Measurements from ENCODE around the gene ELP5.

Gene ELP5

DNA sequence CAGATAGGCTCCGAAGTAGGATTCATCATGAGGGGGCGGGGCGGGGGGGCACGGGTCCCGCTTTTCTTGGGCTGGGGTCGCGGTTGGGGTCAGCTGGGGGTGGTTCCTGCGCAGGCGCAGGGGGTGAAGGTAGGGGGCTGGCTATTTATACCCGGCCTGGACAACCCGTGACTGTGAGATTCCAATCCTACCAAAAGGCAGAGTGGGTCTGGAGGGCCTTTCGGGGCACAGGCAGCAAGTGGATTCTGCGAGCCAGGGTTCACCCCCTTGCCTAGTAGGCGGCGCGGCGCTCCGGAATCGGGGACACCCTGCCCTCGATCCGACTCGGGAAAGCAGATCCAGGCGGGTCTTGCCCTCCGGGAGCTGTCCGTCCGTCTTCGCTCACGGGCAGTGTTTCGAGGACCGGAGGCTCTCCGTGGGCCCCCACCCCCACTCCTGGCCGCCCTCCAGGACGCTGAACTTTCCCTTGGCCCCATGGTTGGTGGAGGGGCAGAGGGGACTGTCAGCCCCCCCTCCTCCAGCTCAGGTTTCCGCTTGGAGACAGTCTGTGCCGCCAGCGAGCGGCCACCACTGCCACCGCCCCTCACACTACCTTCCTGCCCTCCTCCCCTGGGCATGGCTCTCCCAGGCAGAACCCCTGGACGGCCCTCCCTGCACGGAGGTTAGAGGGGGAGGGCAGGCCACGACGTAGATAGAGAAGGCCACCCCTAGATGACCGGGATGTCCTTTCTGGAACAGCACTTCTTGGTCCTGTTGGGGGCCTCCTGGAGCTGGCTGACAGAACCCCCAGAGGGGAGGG lies 30.1 kb downstream of the ELP5 start:
- H3K4me3 ChIP-seq (ENCODE audit: control insufficient read depth, low read depth, low read length), result peak overlapping the region; percentile 55
- no peak for DNase-seq (ENCODE audit: low read depth)
- TF ChIP-seq, protein P1, sequence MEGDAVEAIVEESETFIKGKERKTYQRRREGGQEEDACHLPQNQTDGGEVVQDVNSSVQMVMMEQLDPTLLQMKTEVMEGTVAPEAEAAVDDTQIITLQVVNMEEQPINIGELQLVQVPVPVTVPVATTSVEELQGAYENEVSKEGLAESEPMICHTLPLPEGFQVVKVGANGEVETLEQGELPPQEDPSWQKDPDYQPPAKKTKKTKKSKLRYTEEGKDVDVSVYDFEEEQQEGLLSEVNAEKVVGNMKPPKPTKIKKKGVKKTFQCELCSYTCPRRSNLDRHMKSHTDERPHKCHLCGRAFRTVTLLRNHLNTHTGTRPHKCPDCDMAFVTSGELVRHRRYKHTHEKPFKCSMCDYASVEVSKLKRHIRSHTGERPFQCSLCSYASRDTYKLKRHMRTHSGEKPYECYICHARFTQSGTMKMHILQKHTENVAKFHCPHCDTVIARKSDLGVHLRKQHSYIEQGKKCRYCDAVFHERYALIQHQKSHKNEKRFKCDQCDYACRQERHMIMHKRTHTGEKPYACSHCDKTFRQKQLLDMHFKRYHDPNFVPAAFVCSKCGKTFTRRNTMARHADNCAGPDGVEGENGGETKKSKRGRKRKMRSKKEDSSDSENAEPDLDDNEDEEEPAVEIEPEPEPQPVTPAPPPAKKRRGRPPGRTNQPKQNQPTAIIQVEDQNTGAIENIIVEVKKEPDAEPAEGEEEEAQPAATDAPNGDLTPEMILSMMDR (IDR thresholded peaks at IDR 0.05; ENCODE audit: control insufficient read depth, insufficient read depth, low read depth, low read length, missing control alignments), result no peak

DNA sequence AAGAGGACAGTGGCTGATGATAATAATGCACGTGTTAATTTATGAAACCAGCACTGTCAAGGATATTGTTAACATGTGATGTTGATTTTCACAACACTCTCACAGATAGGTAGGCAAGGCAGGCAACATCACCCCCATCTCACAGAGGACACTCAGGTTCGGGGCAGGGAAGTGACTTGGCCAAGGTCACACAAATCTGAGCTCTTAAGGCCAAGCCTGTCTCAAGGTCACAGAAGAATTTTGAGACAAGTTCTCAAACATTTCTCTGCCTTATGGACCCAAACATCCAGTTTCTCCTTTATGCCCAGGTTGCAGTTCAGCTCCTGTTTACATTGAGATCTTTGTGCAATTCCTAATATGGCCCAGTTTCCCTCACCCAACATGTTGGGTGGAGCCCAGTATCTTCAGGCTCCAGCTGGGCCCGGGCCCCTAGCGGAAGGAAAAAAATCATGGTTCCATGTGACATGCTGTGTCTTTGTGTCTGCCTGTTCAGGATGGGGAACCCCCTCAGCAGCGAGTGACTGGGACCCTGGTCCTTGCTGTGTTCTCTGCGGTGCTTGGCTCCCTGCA lies 30.8 kb downstream of the ELP5 start:
- no peak overlapping the region for H3K4me3 ChIP-seq (ENCODE audit: control insufficient read depth, low read depth, low read length)
- DNase-seq (ENCODE audit: low read depth), result no peak
- TF ChIP-seq, protein P1 (IDR thresholded peaks at IDR 0.05; ENCODE audit: control insufficient read depth, insufficient read depth, low read depth, low read length, missing control alignments), result no peak

DNA sequence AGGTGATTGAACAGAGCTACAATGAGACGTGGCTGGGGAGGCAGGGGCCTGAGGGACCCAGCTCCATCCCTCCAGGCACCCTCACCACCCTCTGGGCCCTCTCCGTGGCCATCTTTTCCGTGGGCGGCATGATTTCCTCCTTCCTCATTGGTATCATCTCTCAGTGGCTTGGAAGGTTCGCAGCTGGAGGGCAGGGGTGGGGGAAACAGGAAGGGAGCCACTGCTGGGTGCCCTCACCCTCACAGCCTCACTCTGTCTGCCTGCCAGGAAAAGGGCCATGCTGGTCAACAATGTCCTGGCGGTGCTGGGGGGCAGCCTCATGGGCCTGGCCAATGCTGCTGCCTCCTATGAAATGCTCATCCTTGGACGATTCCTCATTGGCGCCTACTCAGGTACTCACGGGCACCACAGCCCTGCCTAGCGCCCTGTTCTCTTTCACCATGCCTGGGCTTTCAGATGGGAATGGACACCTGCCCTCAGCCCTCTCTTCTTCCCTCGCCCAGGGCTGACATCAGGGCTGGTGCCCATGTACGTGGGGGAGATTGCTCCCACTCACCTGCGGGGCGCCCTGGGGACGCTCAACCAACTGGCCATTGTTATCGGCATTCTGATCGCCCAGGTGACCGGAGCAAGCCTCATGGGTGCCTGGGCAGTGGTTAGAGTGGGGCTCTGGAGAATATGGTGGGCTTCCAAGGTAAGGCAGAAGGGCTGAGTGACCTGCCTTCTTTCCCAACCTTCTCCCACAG lies 31.6 kb downstream of the ELP5 start:
- no peak overlapping the region for H3K4me3 ChIP-seq (ENCODE audit: control insufficient read depth, low read depth, low read length)
- no peak for DNase-seq (ENCODE audit: low read depth)
- TF ChIP-seq, protein P1 (IDR thresholded peaks at IDR 0.05; ENCODE audit: control insufficient read depth, insufficient read depth, low read depth, low read length, missing control alignments), result no peak

DNA sequence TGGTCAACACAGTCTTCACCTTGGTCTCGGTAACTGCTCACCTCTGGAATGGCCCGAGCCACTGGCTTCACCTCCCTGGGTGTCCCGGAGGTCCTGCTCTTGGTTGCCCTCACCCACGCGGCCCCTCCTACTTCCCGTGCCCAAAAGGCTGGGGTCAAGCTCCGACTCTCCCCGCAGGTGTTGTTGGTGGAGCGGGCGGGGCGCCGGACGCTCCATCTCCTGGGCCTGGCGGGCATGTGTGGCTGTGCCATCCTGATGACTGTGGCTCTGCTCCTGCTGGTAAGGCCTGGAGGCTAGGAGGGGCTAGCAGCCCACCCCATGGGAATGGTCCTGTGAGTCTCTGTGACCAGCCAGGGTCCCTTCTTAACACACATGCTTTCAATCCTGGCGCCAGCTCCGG lies 32.9 kb downstream of the ELP5 start:
- no peak for DNase-seq (ENCODE audit: low read depth)
- no peak overlapping the region for H3K4me3 ChIP-seq (ENCODE audit: control insufficient read depth, low read depth, low read length)
- TF ChIP-seq, protein P1 (IDR thresholded peaks at IDR 0.05; ENCODE audit: control insufficient read depth, insufficient read depth, low read depth, low read length, missing control alignments), result no peak

DNA sequence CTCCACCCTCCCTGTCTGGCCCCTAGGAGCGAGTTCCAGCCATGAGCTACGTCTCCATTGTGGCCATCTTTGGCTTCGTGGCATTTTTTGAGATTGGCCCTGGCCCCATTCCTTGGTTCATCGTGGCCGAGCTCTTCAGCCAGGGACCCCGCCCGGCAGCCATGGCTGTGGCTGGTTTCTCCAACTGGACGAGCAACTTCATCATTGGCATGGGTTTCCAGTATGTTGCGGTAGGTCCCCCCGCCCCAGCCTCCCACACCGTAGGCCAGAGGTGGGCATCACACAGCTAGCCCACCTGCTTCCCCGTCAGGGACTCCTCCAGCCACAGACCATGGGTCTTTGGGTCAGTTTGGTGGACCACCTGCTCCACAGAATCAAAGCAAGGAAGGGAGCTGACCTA lies 33.7 kb downstream of the ELP5 start:
- no peak overlapping the region for H3K4me3 ChIP-seq (ENCODE audit: control insufficient read depth, low read depth, low read length)
- TF ChIP-seq, protein P1 (IDR thresholded peaks at IDR 0.05; ENCODE audit: control insufficient read depth, insufficient read depth, low read depth, low read length, missing control alignments), result no peak
- no peak for DNase-seq (ENCODE audit: low read depth)

DNA sequence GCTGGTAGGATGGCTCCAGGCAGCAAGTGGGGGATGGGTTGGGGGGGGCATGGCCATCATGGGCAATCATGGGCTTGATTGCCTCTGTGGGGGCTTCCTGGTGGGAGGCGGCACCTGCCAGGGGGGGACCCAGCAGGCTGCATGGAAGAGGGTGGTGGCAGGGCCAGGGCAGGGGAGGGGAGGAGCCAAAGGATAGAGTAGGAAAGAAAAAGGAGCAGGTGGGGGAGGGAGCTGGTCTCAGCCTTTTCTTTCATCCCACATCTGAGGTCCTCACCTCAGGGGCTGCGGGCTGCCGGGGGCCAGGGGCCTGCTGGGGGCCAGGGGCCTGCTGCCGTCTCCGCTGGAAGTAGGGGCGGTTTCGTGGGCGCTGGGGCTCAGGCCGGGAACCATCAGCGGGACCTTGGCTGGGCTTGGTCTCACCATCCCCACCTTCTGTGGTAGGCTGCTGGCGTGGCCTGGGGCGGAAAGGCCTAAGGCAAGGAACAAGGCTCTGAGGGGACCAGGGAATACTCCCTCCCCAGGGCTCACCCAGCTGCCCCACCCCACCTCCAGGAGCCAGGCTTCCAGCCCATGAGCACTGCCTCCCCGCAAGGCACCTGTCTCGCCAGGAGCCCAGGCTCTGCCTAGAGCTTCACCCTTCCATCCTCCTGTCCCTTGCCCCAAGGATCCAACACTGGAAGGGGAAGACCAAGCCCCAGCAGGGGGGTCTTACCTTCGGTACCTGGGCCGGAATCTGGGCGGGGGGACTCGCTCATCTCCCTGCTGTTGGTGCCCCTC lies 37.4 kb downstream of the ELP5 start:
- TF ChIP-seq, protein P1 (IDR thresholded peaks at IDR 0.05; ENCODE audit: control insufficient read depth, insufficient read depth, low read depth, low read length, missing control alignments), result no peak
- DNase-seq (ENCODE audit: low read depth), result no peak
- H3K4me3 ChIP-seq (ENCODE audit: control insufficient read depth, low read depth, low read length), result no peak overlapping the region

All from AG09309 (cell line).